IMR-90 (cell line): ENCODE data around the gene LMAN2. TPM values are rescaled to one million over a fixed set of nuclear protein-coding genes. Genes with fewer than 3 reads are reported as not detected.

Experiments used
- ATAC-seq: fragments of 200-7000 bp; cut with Tn5 transposase; 2 replicates; pipeline ENCODE4 v1.9.1; 2020; ENCODE audit warnings: low read depth, mild to moderate bottlenecking, moderate library complexity
- BruUV-seq: library from RNA; stranded (reverse); fragments of 400-500 nt; replicated peaks from 2 replicates; lab custom pipeline; 2021; lab: Mats Ljungman, UMichigan
- CTCF ChIA-PET: fragments of 300-600 bp; formaldehyde crosslinking; extraction: SDS; loops from one replicate; lab custom pipeline; 2021; ENCODE audit warnings: antibody characterized with exemption; lab: Yijun Ruan, JAX
- POLR2A ChIA-PET: fragments of 300-600 bp; sonication (Branson Sonifier 250); formaldehyde crosslinking; loops from one replicate; lab custom pipeline; 2022; ENCODE audit warnings: antibody characterized with exemption; ENCODE audit not compliant: unreplicated experiment; lab: Charles Lee
- DNase-seq: peaks from one replicate; pipeline ENCODE4 v3.0.0; 2013
- H2AFZ ChIP-seq: replicated peaks from 2 replicates; pipeline ENCODE3; 2013; ENCODE audit warnings: low read length, mild to moderate bottlenecking; ENCODE audit not compliant: poor library complexity
- H2AK5ac ChIP-seq: 2 replicates; pipeline ENCODE4 v1.6.1; 2013; ENCODE audit warnings: low read depth, low read length, inconsistent platforms
- H2AK9ac ChIP-seq: replicated peaks from 2 replicates; pipeline ENCODE3; 2013; ENCODE audit warnings: mild to moderate bottlenecking, low read depth, low read length, moderate library complexity; ENCODE audit not compliant: poor library complexity
- H2BK120ac ChIP-seq: 2 replicates; pipeline ENCODE4 v1.6.1; 2013; ENCODE audit warnings: low read depth, low read length, inconsistent platforms
- H2BK15ac ChIP-seq: 3 replicates; pipeline ENCODE4 v1.6.1; 2013; ENCODE audit warnings: low read depth, low read length, inconsistent platforms
- H2BK20ac ChIP-seq: 2 replicates; pipeline ENCODE4 v1.6.1; 2013; ENCODE audit warnings: low read depth, mild to moderate bottlenecking, inconsistent platforms, low read length, moderate library complexity
- H2BK5ac ChIP-seq: 2 replicates; pipeline ENCODE4 v1.6.1; 2013; ENCODE audit warnings: mild to moderate bottlenecking, low read depth, low read length, inconsistent platforms; ENCODE audit not compliant: poor library complexity, severe bottlenecking
- H3K14ac ChIP-seq: replicated peaks from 2 replicates; pipeline ENCODE4 v1.6.1; 2013; ENCODE audit warnings: low read depth, low read length, inconsistent platforms
- H3K18ac ChIP-seq: 2 replicates; pipeline ENCODE4 v1.6.1; 2013; ENCODE audit warnings: low read depth, low read length, control low read depth
- H3K23ac ChIP-seq: 2 replicates; pipeline ENCODE4 v1.6.1; 2013; ENCODE audit warnings: low read depth, low read length, inconsistent platforms
- H3K27ac ChIP-seq: 2 replicates; pipeline ENCODE4 v1.5.1; 2013; ENCODE audit warnings: mild to moderate bottlenecking, control low read depth, low read length; ENCODE audit not compliant: insufficient read depth
- H3K27me3 ChIP-seq: 2 replicates; pipeline ENCODE4 v1.6.1; 2013; ENCODE audit warnings: low read length; ENCODE audit not compliant: control insufficient read depth, insufficient read depth
- H3K36me3 ChIP-seq: 2 replicates; pipeline ENCODE4 v1.6.1; 2013; ENCODE audit warnings: low read length, mixed read lengths; ENCODE audit not compliant: control insufficient read depth, insufficient read depth
- H3K4ac ChIP-seq: 2 replicates; pipeline ENCODE4 v1.6.1; 2013; ENCODE audit warnings: low read depth, low read length, inconsistent platforms
- H3K4me1 ChIP-seq: 2 replicates; pipeline ENCODE4 v1.6.1; 2013; ENCODE audit warnings: low read length, mixed read lengths; ENCODE audit not compliant: control insufficient read depth, insufficient read depth
- H3K4me2 ChIP-seq: 2 replicates; pipeline ENCODE4 v1.6.1; 2013; ENCODE audit warnings: low read depth, mild to moderate bottlenecking, control low read depth, low read length, moderate library complexity
- H3K4me3 ChIP-seq: 2 replicates; pipeline ENCODE4 v1.5.1; 2013; ENCODE audit warnings: low read depth, mild to moderate bottlenecking, control low read depth, low read length, moderate library complexity; ENCODE audit not compliant: insufficient read depth
- H3K56ac ChIP-seq: 2 replicates; pipeline ENCODE4 v1.6.1; 2013; ENCODE audit warnings: low read length, inconsistent platforms; ENCODE audit not compliant: insufficient read depth; ENCODE audit errors: extremely low read depth
- H3K79me1 ChIP-seq, 2 experiments: 2 replicates each; pipeline ENCODE4 v1.6.1; 2013; ENCODE audit warnings: low read length in 2 of 2, inconsistent platforms in 1 of 2, low read depth in 1 of 2
- H3K9ac ChIP-seq: 2 replicates; pipeline ENCODE4 v1.6.1; 2013; ENCODE audit warnings: low read depth, low read length, control low read depth
- H3K9me1 ChIP-seq: 2 replicates; pipeline ENCODE4 v1.6.1; 2013; ENCODE audit warnings: low read length, inconsistent platforms; ENCODE audit not compliant: insufficient read depth
- H3K9me3 ChIP-seq: 2 replicates; pipeline ENCODE4 v1.6.1; 2013; ENCODE audit warnings: low read length; ENCODE audit not compliant: control insufficient read depth, insufficient read depth
- H4K20me1 ChIP-seq: 2 replicates; pipeline ENCODE4 v1.6.1; 2013; ENCODE audit warnings: low read length, inconsistent platforms; ENCODE audit not compliant: insufficient read depth
- H4K5ac ChIP-seq: 2 replicates; pipeline ENCODE4 v1.6.1; 2013; ENCODE audit warnings: mild to moderate bottlenecking, low read depth, low read length, control low read depth
- H4K8ac ChIP-seq, 2 experiments: 2 replicates each; pipeline ENCODE4 v1.6.1; 2013; ENCODE audit warnings: low read depth in 2 of 2, low read length in 2 of 2, control low read depth in 1 of 2, inconsistent platforms in 1 of 2
- H4K91ac ChIP-seq: 2 replicates; pipeline ENCODE4 v1.6.1; 2013; ENCODE audit warnings: low read depth, low read length, inconsistent platforms; ENCODE audit not compliant: insufficient read depth
- BHLHE40 ChIP-seq: fragments of 150-350 bp; IDR thresholded peaks from 2 replicates; pipeline ENCODE4 v1.6.1; 2016; ENCODE audit warnings: mild to moderate bottlenecking, low read depth, low read length
- CEBPB ChIP-seq: IDR thresholded peaks from 2 replicates; pipeline ENCODE4 v1.6.1; 2012; ENCODE audit warnings: low read depth, low read length, improper control_type of control experiment
- CHD1 ChIP-seq: IDR thresholded peaks from 2 replicates; pipeline ENCODE4 v1.6.1; 2012; ENCODE audit warnings: low read depth, low read length, improper control_type of control experiment
- CTCF ChIP-seq: conservative IDR thresholded peaks from 2 replicates; pipeline ENCODE4 v1.5.1; 2012; ENCODE audit warnings: mild to moderate bottlenecking, low read depth, low read length, improper control_type of control experiment
- ELK1 ChIP-seq: fragments of 150-350 bp; IDR thresholded peaks from 2 replicates; pipeline ENCODE4 v1.6.1; 2016; ENCODE audit warnings: low read depth, mild to moderate bottlenecking, low read length, moderate library complexity, borderline replicate concordance
- FOS ChIP-seq: fragments of 150-350 bp; IDR thresholded peaks from 2 replicates; pipeline ENCODE4 v1.6.1; 2016; ENCODE audit warnings: low read depth, low read length
- MAFK ChIP-seq: IDR thresholded peaks from 2 replicates; pipeline ENCODE4 v1.6.1; 2012; ENCODE audit warnings: low read depth, low read length, improper control_type of control experiment
- MAZ ChIP-seq: IDR thresholded peaks from 2 replicates; pipeline ENCODE4 v1.6.1; 2012; ENCODE audit warnings: low read depth, mild to moderate bottlenecking, low read length, improper control_type of control experiment, moderate library complexity, borderline replicate concordance
- MXI1 ChIP-seq: IDR thresholded peaks from 2 replicates; pipeline ENCODE4 v1.6.1; 2012; ENCODE audit warnings: low read depth, mild to moderate bottlenecking, low read length, moderate library complexity, borderline replicate concordance
- NFE2L2 ChIP-seq: fragments of 150-350 bp; IDR thresholded peaks from 2 replicates; pipeline ENCODE4 v1.6.1; 2016; ENCODE audit warnings: low read depth, mild to moderate bottlenecking, low read length
- POLR2A ChIP-seq: IDR thresholded peaks from 2 replicates; pipeline ENCODE4 v1.6.1; 2012; ENCODE audit warnings: mild to moderate bottlenecking, low read depth, low read length
- RAD21 ChIP-seq: IDR thresholded peaks from 2 replicates; pipeline ENCODE4 v1.6.1; 2012; ENCODE audit warnings: low read length, improper control_type of control experiment
- RCOR1 ChIP-seq: IDR thresholded peaks from 2 replicates; pipeline ENCODE4 v1.6.1; 2012; ENCODE audit warnings: mild to moderate bottlenecking, low read length, improper control_type of control experiment; ENCODE audit not compliant: insufficient replicate concordance
- RFX5 ChIP-seq: IDR thresholded peaks from 2 replicates; pipeline ENCODE4 v1.8.0; 2012; ENCODE audit warnings: low read depth, mild to moderate bottlenecking, low read length, moderate library complexity
- SMC3 ChIP-seq: fragments of 150-350 bp; IDR thresholded peaks from 2 replicates; pipeline ENCODE4 v1.6.1; 2016; ENCODE audit warnings: low read depth, mild to moderate bottlenecking, antibody characterized with exemption, low read length, moderate library complexity
- USF2 ChIP-seq: fragments of 150-350 bp; IDR thresholded peaks from 2 replicates; pipeline ENCODE4 v1.6.1; 2017; ENCODE audit warnings: mild to moderate bottlenecking, antibody characterized with exemption, low read length, low read depth
- WGBS, 2 experiments: methylation state at CpG; one replicate each; pipeline versions ENCODE4 v1.1.5 to v1.1.7; 2013; ENCODE audit warnings: missing lambda C conversion rate in 2 of 2; ENCODE audit not compliant: insufficient read length in 1 of 2; ENCODE audit errors: extremely low coverage in 2 of 2; 5-methylcytosine and 5-hydroxymethylcytosine counted together
- dilution Hi-C: fragments of 300-500 bp; cut with HindIII; formaldehyde crosslinking; loops from one replicate; pipeline ENCODE4 v1.14.3; 2018; ENCODE audit warnings: low sequenced_read_pairs; ENCODE audit not compliant: unreplicated experiment
- in situ Hi-C: fragments of 300-500 bp; cut with MboI; formaldehyde crosslinking; loops from 3 replicates; pipeline ENCODE4 v1.14.3; 2019; ENCODE audit warnings: low sequenced_read_pairs, inconsistent platforms, mixed read lengths
- intact Hi-C: fragments of 100-400 bp; cut with micrococcal nuclease; formaldehyde crosslinking; loops from 2 replicates; pipeline ENCODE4 v1.10.0; 2022
- polyA plus RNA-seq, 3 experiments: library from polyadenylated mRNA; depleted of rRNA; stranded (reverse); fragments of >200 nt; gene quantifications; 2 replicates each; pipeline ENCODE4 v1.2.3, GENCODE V29; 2012; ENCODE audit warnings: low replicate concordance in 1 of 3
- total RNA-seq: library from RNA; depleted of rRNA; stranded (reverse); fragments of >200 nt; gene quantifications from 2 replicates; pipeline ENCODE4 v1.2.3, GENCODE V29; 2012

Gene LMAN2
- total and polyA plus RNA-seq, 2 of the 4 experiments (the other 2 are of a cell fraction): 253 to 303 TPM

- dilution Hi-C loops (no loop called here), in situ Hi-C loops (no loop called here), intact Hi-C loops (no loop called here)
- no peak overlapping the region for H4K5ac ChIP-seq
- ChIA-PET CTCF (no interaction called here), POLR2A (no interaction called here)
- H2BK15ac ChIP-seq: no peak overlapping the region
- H3K23ac ChIP-seq: no peak overlapping the region
- H2BK120ac ChIP-seq: no peak overlapping the region
- H4K20me1 ChIP-seq: no peaks in the 10 kb centered on the region
- H4K91ac ChIP-seq: no peak overlapping the region
- no peaks in the 10 kb centered on the region for H3K9me3 ChIP-seq
- H3K27ac ChIP-seq: no peak overlapping the region
- TF ChIP-seq BHLHE40: no peak
- no peak for TF ChIP-seq FOS
- no peak for TF ChIP-seq NFE2L2
- TF ChIP-seq RFX5: no peak
- no peak for TF ChIP-seq USF2
- TF ChIP-seq SMC3: no peak
- no peak for TF ChIP-seq RCOR1
- TF ChIP-seq MXI1: no peak
- TF ChIP-seq CTCF: no peak
- TF ChIP-seq ELK1: no peak
- TF ChIP-seq MAZ: no peak
- TF ChIP-seq CEBPB: no peak
- no peak for TF ChIP-seq POLR2A
- TF ChIP-seq RAD21: no peak
- no peak for TF ChIP-seq CHD1
- TF ChIP-seq MAFK: no peak
- H2BK20ac ChIP-seq: no peak overlapping the region
- no peaks in the 10 kb centered on the region for H3K9me1 ChIP-seq
- H3K18ac ChIP-seq: no peak overlapping the region
- BruUV-seq: no TSS peak
- no peak overlapping the region for H2BK5ac ChIP-seq
- peak overlapping the region; percentile 57 for H3K4me2 ChIP-seq
- no peak overlapping the region for H3K14ac ChIP-seq
- no peak overlapping the region for H3K56ac ChIP-seq
- peaks cover 9% of the 10 kb centered on the region; the same call in 1 of the 2 replicates for H3K4me1 ChIP-seq
- H4K8ac ChIP-seq: no peak overlapping the region
- ATAC-seq (no peak), DNase-seq (no peak)
- peak overlapping the region; percentile 89 for H2AFZ ChIP-seq
- no peak overlapping the region for H2AK9ac ChIP-seq
- H3K4ac ChIP-seq: no peak overlapping the region
- no peaks in the 10 kb centered on the region for H3K36me3 ChIP-seq
- no peaks in the 10 kb centered on the region for H3K79me1 ChIP-seq
- WGBS, 2 experiments: no CpG with 5 or more reads among the region's 10 CpGs
- H3K9ac ChIP-seq: no peak overlapping the region
- H2AK5ac ChIP-seq: no peak overlapping the region
- peaks cover 19% of the 10 kb centered on the region for H3K27me3 ChIP-seq
- no peak overlapping the region for H3K4me3 ChIP-seq
These were observed 12.1 kb upstream of the LMAN2 start for GRCh38 chr5:177363565-177363964.
